Body of pancreas (tissue), 4 donors: Measurements from ENCODE around the gene TAF12. TPM values are rescaled to one million over a fixed set of nuclear protein-coding genes. Genes with fewer than 3 reads are reported as not detected.
"Not testable (repeated sequence)": the region's sequence is repeated elsewhere in the genome, so short reads cannot be mapped to it uniquely, and the experiment has no call there.

Source experiments
- ATAC-seq: fragments of 150-250 bp; one replicate; pipeline ENCODE4 v1.9.1; 2016
- DNase-seq, 4 donors: peaks; one replicate each; pipeline ENCODE4 v3.0.0-alpha.2; 2019
- H3K27ac ChIP-seq, 4 donors: fragments of 200-600 bp; sonication (generic); 1 replicate in 3 of 4; 2 replicates in 1 of 4; pipeline versions ENCODE4 v1.5.1 to v1.6.1; 2016 to 2019; ENCODE audit warnings: mild to moderate bottlenecking in 1 of 4, mixed read lengths in 1 of 4, moderate library complexity in 1 of 4
- H3K27me3 ChIP-seq, 2 donors: fragments of 200-600 bp; sonication (generic); one replicate each; pipeline ENCODE4 v1.6.0; 2016; ENCODE audit warnings: mild to moderate bottlenecking in 1 of 2
- H3K36me3 ChIP-seq, 2 donors: fragments of 200-600 bp; sonication (generic); replicated peaks in 1 of 2; 2 replicates each; pipeline ENCODE4 v1.5.1; 2016; ENCODE audit warnings: low read depth in 2 of 2; ENCODE audit not compliant: insufficient read depth in 1 of 2
- H3K4me1 ChIP-seq: fragments of 200-600 bp; sonication (generic); one replicate; pipeline ENCODE4 v1.6.0; 2016
- H3K4me3 ChIP-seq, 2 donors: fragments of 200-600 bp; sonication (generic); 1 replicate in 1 of 2; 2 replicates in 1 of 2; pipeline ENCODE4 v1.5.1; 2016 to 2019
- H3K9me3 ChIP-seq, 3 donors: fragments of 200-600 bp; sonication (generic); 1 replicate in 2 of 3; 2 replicates in 1 of 3; pipeline ENCODE4 v1.5.1; 2016
- POLR2A ChIP-seq, 3 donors: fragments of 450-650 bp; IDR thresholded peaks; one replicate each; pipeline ENCODE4 v1.6.1; 2016; ENCODE audit warnings: antibody characterized with exemption in 3 of 3, mild to moderate bottlenecking in 2 of 3
- WGBS, 2 donors: methylation state at CpG; one replicate each; pipeline ENCODE4 v1.1.5; 2017; 5-methylcytosine and 5-hydroxymethylcytosine counted together
- intact Hi-C: fragments of 100-400 bp; cut with DNase I; formaldehyde crosslinking; loops from one replicate; pipeline ENCODE4 v1.15.1; 2023
- total RNA-seq, 2 donors: library from RNA; depleted of rRNA; stranded (reverse); fragments of >200 nt; gene quantifications; one replicate each; pipeline ENCODE4 v1.1.0, GENCODE V29; 2016
- TF ChIP-seq, protein P1 (sequence below), 7 experiments: fragments of 450-650 bp in 4 of 7; fragments of 200-600 bp in 3 of 7; sonication (generic) in 3 of 7; IDR thresholded peaks; one replicate each; pipeline ENCODE4 v1.5.1; 2016 to 2019; ENCODE audit warnings: antibody characterized with exemption in 7 of 7

Gene TAF12
- total RNA-seq, 2 donors from 2014 or later: 11.7 to 11.9 TPM

DNA sequence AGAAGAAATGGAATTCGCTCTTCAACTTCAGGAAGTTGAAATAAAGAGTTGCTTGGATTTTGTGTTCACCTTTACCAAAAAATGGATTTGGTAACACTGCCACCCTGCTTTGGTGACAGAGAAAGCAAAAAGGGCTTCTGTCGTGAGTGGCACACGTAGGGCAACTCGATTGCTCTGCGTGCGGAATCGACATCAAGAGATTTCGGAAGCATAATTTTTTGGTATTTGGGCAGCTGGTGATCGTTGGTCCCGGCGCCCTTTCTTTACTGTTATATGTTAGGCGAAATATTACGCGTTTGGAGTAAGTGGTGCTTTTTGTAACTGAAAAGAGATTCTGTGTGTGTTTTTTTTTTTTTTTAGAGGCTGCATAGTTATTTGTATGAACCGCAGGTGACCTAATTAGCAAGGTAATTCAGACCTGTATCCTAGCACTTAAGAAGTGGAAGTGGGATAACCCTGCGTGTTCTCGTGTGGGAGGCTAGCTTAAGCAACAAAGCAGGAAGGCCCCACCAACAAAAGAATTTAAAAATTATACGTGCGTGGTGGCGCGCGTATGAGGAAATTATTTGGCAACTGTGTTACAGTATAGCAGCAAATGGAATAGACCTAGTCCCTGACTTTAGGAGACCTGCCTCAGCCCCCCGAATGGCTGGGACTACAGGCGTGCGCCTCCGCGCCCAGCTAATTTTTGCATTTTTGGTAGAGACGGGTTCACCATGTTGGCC lies 5.8 kb upstream of the TAF12 start, which contains the start of gene RNU11:
Gene RNU11 (plus strand): TSS at position 127 of the 725 bp plus-strand sequence.
- no peaks in the 10 kb centered on the region for H3K27me3 ChIP-seq
- DNase-seq (peak; percentile 93 to 95 (median 94)), ATAC-seq (peak; percentile 89)
- no peaks in the 10 kb centered on the region for H3K36me3 ChIP-seq
- no peak within 1 kb of the TSS for H3K4me3 ChIP-seq
- intact Hi-C loops: no loop called here
- peak within 1 kb of the TSS; percentile 86 to 97 (median 94) for H3K27ac ChIP-seq
- WGBS, 2 donors: 0 to 1% methylated on average over 25 to 28 of the region's 28 CpGs
- TF ChIP-seq POLR2A (IDR thresholded peaks at IDR 0.05): peak; percentile 99 to 100 (median 100)
- TF ChIP-seq, protein P1, sequence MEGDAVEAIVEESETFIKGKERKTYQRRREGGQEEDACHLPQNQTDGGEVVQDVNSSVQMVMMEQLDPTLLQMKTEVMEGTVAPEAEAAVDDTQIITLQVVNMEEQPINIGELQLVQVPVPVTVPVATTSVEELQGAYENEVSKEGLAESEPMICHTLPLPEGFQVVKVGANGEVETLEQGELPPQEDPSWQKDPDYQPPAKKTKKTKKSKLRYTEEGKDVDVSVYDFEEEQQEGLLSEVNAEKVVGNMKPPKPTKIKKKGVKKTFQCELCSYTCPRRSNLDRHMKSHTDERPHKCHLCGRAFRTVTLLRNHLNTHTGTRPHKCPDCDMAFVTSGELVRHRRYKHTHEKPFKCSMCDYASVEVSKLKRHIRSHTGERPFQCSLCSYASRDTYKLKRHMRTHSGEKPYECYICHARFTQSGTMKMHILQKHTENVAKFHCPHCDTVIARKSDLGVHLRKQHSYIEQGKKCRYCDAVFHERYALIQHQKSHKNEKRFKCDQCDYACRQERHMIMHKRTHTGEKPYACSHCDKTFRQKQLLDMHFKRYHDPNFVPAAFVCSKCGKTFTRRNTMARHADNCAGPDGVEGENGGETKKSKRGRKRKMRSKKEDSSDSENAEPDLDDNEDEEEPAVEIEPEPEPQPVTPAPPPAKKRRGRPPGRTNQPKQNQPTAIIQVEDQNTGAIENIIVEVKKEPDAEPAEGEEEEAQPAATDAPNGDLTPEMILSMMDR (IDR thresholded peaks at IDR 0.05): peak in 3 of 7 experiments; percentile 8 to 21 (median 16)
- peaks cover 30% of the 10 kb centered on the region for H3K4me1 ChIP-seq
- no peaks in the 10 kb centered on the region for H3K9me3 ChIP-seq

DNA sequence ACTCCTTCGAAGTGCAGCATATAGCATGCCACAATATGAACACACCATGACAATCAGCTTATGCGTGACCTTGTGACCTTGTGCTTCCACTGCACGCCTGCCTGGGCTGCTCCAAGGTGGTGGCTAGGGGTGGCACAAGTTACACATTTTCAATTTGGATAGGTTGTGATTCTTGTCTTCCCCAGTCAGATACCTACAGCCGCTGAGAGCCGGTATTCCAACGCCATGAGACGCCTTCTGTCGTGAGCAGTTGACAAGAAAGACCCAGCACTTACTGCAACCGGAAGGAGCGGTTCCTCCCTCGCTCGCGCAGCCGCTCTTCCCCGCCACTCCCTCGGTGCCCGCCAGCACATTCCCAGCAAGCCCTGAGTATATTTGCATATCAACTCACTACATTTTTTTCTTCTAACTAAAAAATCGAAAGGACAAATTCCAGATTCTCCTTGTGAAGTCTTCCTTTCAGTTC lies 5.2 kb upstream of the TAF12 start:
- no peak for TF ChIP-seq POLR2A (IDR thresholded peaks at IDR 0.05)
- TF ChIP-seq, protein P1 (IDR thresholded peaks at IDR 0.05): no peak
- peaks cover 30% of the 10 kb centered on the region for H3K4me1 ChIP-seq
- no peak overlapping the region for H3K4me3 ChIP-seq
- H3K27ac ChIP-seq: peak overlapping the region; percentile 86 to 97 (median 94)
- no peaks in the 10 kb centered on the region for H3K36me3 ChIP-seq
- ATAC-seq (peak; percentile 90), DNase-seq (peak; percentile 91 to 95 (median 94))
- no peaks in the 10 kb centered on the region for H3K9me3 ChIP-seq
- intact Hi-C loops: no loop called here
- 0 to 1% methylated on average over 18 of the region's 18 CpGs for WGBS, 2 donors
- no peaks in the 10 kb centered on the region for H3K27me3 ChIP-seq

GRCh38 chr1:28646040-28646439 lies 3.2 kb upstream of the TAF12 start:
- WGBS, 2 donors: 54 to 82% methylated on average over 1 of the region's 1 CpG
- Histone ChIP-seq H3K4me1 (peaks cover 40% of the 10 kb centered on the region), H3K4me3 (no peak overlapping the region), H3K36me3 (no peaks in the 10 kb centered on the region), H3K27me3 (no peaks in the 10 kb centered on the region), H3K9me3 (no peaks in the 10 kb centered on the region), H3K27ac (no peak overlapping the region)
- ATAC-seq: no peak
- TF ChIP-seq POLR2A (IDR thresholded peaks at IDR 0.05): no peak
- TF ChIP-seq, protein P1 (IDR thresholded peaks at IDR 0.05): no peak
- intact Hi-C loops: no loop called here
- DNase-seq: no peak

- H3K4me3 ChIP-seq, H3K27me3 ChIP-seq, H3K27ac ChIP-seq, H3K9me3 ChIP-seq, ATAC-seq, DNase-seq, intact Hi-C loops, H3K36me3 ChIP-seq: not testable (repeated sequence)
- peaks cover 44% of the 10 kb centered on the region for H3K4me1 ChIP-seq
- WGBS, 2 donors: 89 to 96% methylated on average over 10 to 11 of the region's 11 CpGs
Observed at GRCh38 chr1:28645406-28645805, 2.5 kb upstream of the TAF12 start.

DNA sequence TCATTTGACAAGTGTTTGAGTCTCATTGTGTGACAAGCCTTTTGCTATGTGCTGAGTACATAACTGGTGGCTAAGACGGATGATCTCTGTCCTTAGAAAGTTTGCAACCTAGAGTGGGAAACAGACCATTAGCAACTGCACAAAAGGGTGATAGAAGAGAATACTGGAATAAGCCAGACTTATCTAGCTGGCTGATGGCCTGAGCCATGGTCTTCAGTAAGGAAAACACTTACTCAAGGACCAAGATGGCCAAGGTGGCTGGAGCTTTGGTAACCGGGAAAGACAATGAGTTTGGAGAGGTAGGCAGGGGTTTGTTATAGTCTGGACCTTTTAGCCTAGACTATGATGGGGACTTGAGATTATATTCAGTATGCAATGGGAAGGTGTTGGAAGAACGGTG lies 1.6 kb upstream of the TAF12 start:
- Histone ChIP-seq H3K27me3 (no peaks in the 10 kb centered on the region), H3K9me3 (no peaks in the 10 kb centered on the region), H3K36me3 (no peaks in the 10 kb centered on the region), H3K4me1 (peaks cover 44% of the 10 kb centered on the region), H3K27ac (peak overlapping the region in 3 of 4 donors; percentile 85 to 97 (median 93)), H3K4me3 (no peak overlapping the region)
- ATAC-seq: no peak
- intact Hi-C loops: no loop called here
- TF ChIP-seq POLR2A (IDR thresholded peaks at IDR 0.05): no peak
- TF ChIP-seq, protein P1 (IDR thresholded peaks at IDR 0.05): no peak
- no peak for DNase-seq
- WGBS, 2 donors: 60 to 86% methylated on average over 3 of the region's 3 CpGs
